Trophoblast cell (in vitro differentiated cells and primary cell): ENCODE measurements around the gene ZNF365.

ENCODE experiments used
- DNase-seq, 2 donors: peaks; one replicate each; pipeline ENCODE4 v3.0.0-alpha.2; 2016
- H2AFZ ChIP-seq: 2 replicates; pipeline ENCODE4 v1.6.1; 2013; ENCODE audit warnings: low read length, moderate library complexity, mild to moderate bottlenecking; ENCODE audit not compliant: insufficient read depth, poor library complexity
- H2AK5ac ChIP-seq: 2 replicates; pipeline ENCODE4 v1.6.1; 2013; ENCODE audit warnings: mild to moderate bottlenecking, low read length
- H2BK120ac ChIP-seq: 2 replicates; pipeline ENCODE4 v1.6.1; 2013; ENCODE audit warnings: low read length, mild to moderate bottlenecking, moderate library complexity; ENCODE audit not compliant: insufficient read depth, poor library complexity
- H2BK12ac ChIP-seq: 2 replicates; pipeline ENCODE4 v1.6.1; 2013; ENCODE audit warnings: mild to moderate bottlenecking, low read length, moderate library complexity
- H2BK5ac ChIP-seq: 2 replicates; pipeline ENCODE4 v1.6.1; 2013; ENCODE audit warnings: low read length, low read depth, moderate library complexity, mild to moderate bottlenecking; ENCODE audit not compliant: poor library complexity
- H3K14ac ChIP-seq: 2 replicates; pipeline ENCODE4 v1.6.1; 2013; ENCODE audit warnings: mild to moderate bottlenecking, low read length
- H3K18ac ChIP-seq: 2 replicates; pipeline ENCODE4 v1.6.1; 2013; ENCODE audit warnings: mild to moderate bottlenecking, low read length
- H3K23ac ChIP-seq: 2 replicates; pipeline ENCODE4 v1.6.1; 2013; ENCODE audit warnings: low read length
- H3K27ac ChIP-seq: 2 replicates; pipeline ENCODE4 v1.5.1; 2013; ENCODE audit warnings: low read depth, mild to moderate bottlenecking, inconsistent platforms, low read length, moderate library complexity
- H3K27me3 ChIP-seq: 2 replicates; pipeline ENCODE4 v1.6.1; 2013; ENCODE audit warnings: inconsistent platforms, mild to moderate bottlenecking, low read length, moderate library complexity; ENCODE audit not compliant: insufficient read depth
- H3K36me3 ChIP-seq, 2 experiments: 1 replicate in 1 of 2; 2 replicates in 1 of 2; pipeline ENCODE4 v1.6.1; 2013; ENCODE audit warnings: low read length in 2 of 2, mild to moderate bottlenecking in 2 of 2, moderate library complexity in 1 of 2; ENCODE audit not compliant: insufficient read depth in 2 of 2, control insufficient read depth in 1 of 2
- H3K4ac ChIP-seq: 2 replicates; pipeline ENCODE4 v1.6.1; 2013; ENCODE audit warnings: low read depth, mild to moderate bottlenecking, low read length, moderate library complexity
- H3K4me1 ChIP-seq, 2 experiments: 1 replicate in 1 of 2; 2 replicates in 1 of 2; pipeline ENCODE4 v1.6.1; 2013; ENCODE audit warnings: low read length in 2 of 2, mild to moderate bottlenecking in 2 of 2, moderate library complexity in 1 of 2; ENCODE audit not compliant: insufficient read depth in 2 of 2, control insufficient read depth in 1 of 2
- H3K4me2 ChIP-seq: 2 replicates; pipeline ENCODE4 v1.6.1; 2013; ENCODE audit warnings: inconsistent platforms, mild to moderate bottlenecking, low read length, moderate library complexity
- H3K4me3 ChIP-seq: 2 replicates; pipeline ENCODE4 v1.5.1; 2013; ENCODE audit warnings: mild to moderate bottlenecking, low read depth, low read length, inconsistent platforms
- H3K79me1 ChIP-seq: one replicate; pipeline ENCODE4 v1.6.1; 2013; ENCODE audit warnings: low read length
- H3K79me2 ChIP-seq: 2 replicates; pipeline ENCODE4 v1.6.1; 2013; ENCODE audit warnings: low read length, mild to moderate bottlenecking; ENCODE audit not compliant: control insufficient read depth, insufficient read depth, poor library complexity
- H3K9ac ChIP-seq: 2 replicates; pipeline ENCODE4 v1.6.1; 2013; ENCODE audit warnings: mild to moderate bottlenecking, low read length
- H3K9me3 ChIP-seq: 2 replicates; pipeline ENCODE4 v1.6.1; 2013; ENCODE audit warnings: low read depth, mild to moderate bottlenecking, control low read depth, inconsistent platforms, low read length; ENCODE audit not compliant: insufficient read depth
- H4K12ac ChIP-seq: 2 replicates; pipeline ENCODE4 v1.6.1; 2013; ENCODE audit warnings: low read depth, mild to moderate bottlenecking, low read length, moderate library complexity
- H4K8ac ChIP-seq: 2 replicates; pipeline ENCODE4 v1.6.1; 2013; ENCODE audit warnings: low read depth, mild to moderate bottlenecking, low read length, moderate library complexity
- H4K91ac ChIP-seq: one replicate; pipeline ENCODE4 v1.6.1; 2013; ENCODE audit warnings: low read depth, mild to moderate bottlenecking, low read length, moderate library complexity
- WGBS: extraction: QIAGEN DNeasy Blood & Tissue Kit; methylation state at CpG from one replicate; pipeline ENCODE4 v1.1.7; 2013; ENCODE audit warnings: missing lambda C conversion rate; ENCODE audit not compliant: insufficient read length, insufficient coverage; ENCODE audit errors: extremely low coverage; 5-methylcytosine and 5-hydroxymethylcytosine counted together

Gene ZNF365

GRCh38 chr10:62332406-62332805 lies 41.8 kb upstream of the ZNF365 start:
- no peaks in the 10 kb centered on the region for H3K36me3 ChIP-seq

GRCh38 chr10:62333135-62333889 lies 40.9 kb upstream of the ZNF365 start:
- H3K27me3 ChIP-seq, result no peaks in the 10 kb centered on the region
- no peak overlapping the region for H4K12ac ChIP-seq
- H3K14ac ChIP-seq, result no peak overlapping the region
- no peak overlapping the region for H2BK120ac ChIP-seq
- no peak overlapping the region for H3K23ac ChIP-seq
- H3K4me2 ChIP-seq, result no peak overlapping the region
- H2AK5ac ChIP-seq, result no peak overlapping the region
- no peaks in the 10 kb centered on the region for H3K79me2 ChIP-seq
- H3K79me1 ChIP-seq, result no peaks in the 10 kb centered on the region
- H4K91ac ChIP-seq, result no peak overlapping the region
- H3K4me1 ChIP-seq, result no peaks in the 10 kb centered on the region
- no peak overlapping the region for H2AFZ ChIP-seq
- no peak overlapping the region for H3K9ac ChIP-seq
- H3K27ac ChIP-seq, result no peak overlapping the region
- no peak overlapping the region for H3K4ac ChIP-seq
- H3K18ac ChIP-seq, result no peak overlapping the region
- no peaks in the 10 kb centered on the region for H3K9me3 ChIP-seq
- H4K8ac ChIP-seq, result no peak overlapping the region
- no peak overlapping the region for H3K4me3 ChIP-seq
- DNase-seq, result no peak
- H3K36me3 ChIP-seq, result no peaks in the 10 kb centered on the region
- H2BK5ac ChIP-seq, result no peak overlapping the region
- WGBS, result no CpG with 5 or more reads among the region's 3 CpGs
- H2BK12ac ChIP-seq, result no peak overlapping the region

More at GRCh38 chr10:62332406-62332805, 41.8 kb upstream of the ZNF365 start:
- Histone ChIP-seq H4K12ac (no peak overlapping the region), H4K91ac (no peak overlapping the region), H3K27ac (no peak overlapping the region), H3K18ac (no peak overlapping the region), H2AFZ (no peak overlapping the region), H2BK5ac (no peak overlapping the region), H3K4me3 (no peak overlapping the region), H3K27me3 (no peaks in the 10 kb centered on the region), H3K4me2 (no peak overlapping the region), H3K9me3 (no peaks in the 10 kb centered on the region), H2AK5ac (no peak overlapping the region), H4K8ac (no peak overlapping the region), H3K23ac (no peak overlapping the region), H3K14ac (no peak overlapping the region), H3K4me1 (no peaks in the 10 kb centered on the region), H3K79me1 (no peaks in the 10 kb centered on the region), H2BK120ac (no peak overlapping the region), H3K9ac (no peak overlapping the region), H2BK12ac (no peak overlapping the region), H3K4ac (no peak overlapping the region), H3K79me2 (no peaks in the 10 kb centered on the region)
- no peak for DNase-seq

- H3K18ac ChIP-seq, result no peak overlapping the region
- H3K23ac ChIP-seq, result no peak overlapping the region
- no peak overlapping the region for H2AFZ ChIP-seq
- no peaks in the 10 kb centered on the region for H3K79me2 ChIP-seq
- H3K9me3 ChIP-seq, result no peaks in the 10 kb centered on the region
- no peaks in the 10 kb centered on the region for H3K27me3 ChIP-seq
- H3K27ac ChIP-seq, result no peak overlapping the region
- no peak overlapping the region for H2AK5ac ChIP-seq
- H4K12ac ChIP-seq, result no peak overlapping the region
- H4K91ac ChIP-seq, result no peak overlapping the region
- no peak for DNase-seq
- H3K4me3 ChIP-seq, result no peak overlapping the region
- H3K79me1 ChIP-seq, result no peaks in the 10 kb centered on the region
- H3K9ac ChIP-seq, result no peak overlapping the region
- H3K14ac ChIP-seq, result no peak overlapping the region
- H3K36me3 ChIP-seq, result no peaks in the 10 kb centered on the region
- H3K4me1 ChIP-seq, result no peaks in the 10 kb centered on the region
- no peak overlapping the region for H3K4me2 ChIP-seq
- H2BK5ac ChIP-seq, result no peak overlapping the region
- H4K8ac ChIP-seq, result no peak overlapping the region
- H2BK120ac ChIP-seq, result no peak overlapping the region
- H3K4ac ChIP-seq, result no peak overlapping the region
- no peak overlapping the region for H2BK12ac ChIP-seq
Measured at GRCh38 chr10:62333988-62334682, 40.0 kb upstream of the ZNF365 start.

GRCh38 chr10:62335326-62335725 lies 38.8 kb upstream of the ZNF365 start:
- H3K79me1 ChIP-seq, result no peaks in the 10 kb centered on the region
- no peak overlapping the region for H3K4ac ChIP-seq
- H3K79me2 ChIP-seq, result no peaks in the 10 kb centered on the region
- H3K27me3 ChIP-seq, result no peaks in the 10 kb centered on the region
- no peak overlapping the region for H3K9ac ChIP-seq
- no peak overlapping the region for H3K27ac ChIP-seq
- no peak overlapping the region for H3K23ac ChIP-seq
- no peak overlapping the region for H3K14ac ChIP-seq
- H2AFZ ChIP-seq, result no peak overlapping the region
- no peak for DNase-seq
- no peak overlapping the region for H2BK120ac ChIP-seq
- no peak overlapping the region for H3K18ac ChIP-seq
- no peak overlapping the region for H4K91ac ChIP-seq
- H3K4me3 ChIP-seq, result no peak overlapping the region
- no peak overlapping the region for H4K12ac ChIP-seq
- no peaks in the 10 kb centered on the region for H3K4me1 ChIP-seq
- no CpG with 5 or more reads among the region's 2 CpGs for WGBS
- H3K9me3 ChIP-seq, result no peaks in the 10 kb centered on the region
- no peak overlapping the region for H3K4me2 ChIP-seq
- H2BK12ac ChIP-seq, result no peak overlapping the region
- H4K8ac ChIP-seq, result no peak overlapping the region
- H2BK5ac ChIP-seq, result no peak overlapping the region
- no peak overlapping the region for H2AK5ac ChIP-seq
- H3K36me3 ChIP-seq, result no peaks in the 10 kb centered on the region
